ENCODE data around the gene RXRA.

RXRA gene

DNA sequence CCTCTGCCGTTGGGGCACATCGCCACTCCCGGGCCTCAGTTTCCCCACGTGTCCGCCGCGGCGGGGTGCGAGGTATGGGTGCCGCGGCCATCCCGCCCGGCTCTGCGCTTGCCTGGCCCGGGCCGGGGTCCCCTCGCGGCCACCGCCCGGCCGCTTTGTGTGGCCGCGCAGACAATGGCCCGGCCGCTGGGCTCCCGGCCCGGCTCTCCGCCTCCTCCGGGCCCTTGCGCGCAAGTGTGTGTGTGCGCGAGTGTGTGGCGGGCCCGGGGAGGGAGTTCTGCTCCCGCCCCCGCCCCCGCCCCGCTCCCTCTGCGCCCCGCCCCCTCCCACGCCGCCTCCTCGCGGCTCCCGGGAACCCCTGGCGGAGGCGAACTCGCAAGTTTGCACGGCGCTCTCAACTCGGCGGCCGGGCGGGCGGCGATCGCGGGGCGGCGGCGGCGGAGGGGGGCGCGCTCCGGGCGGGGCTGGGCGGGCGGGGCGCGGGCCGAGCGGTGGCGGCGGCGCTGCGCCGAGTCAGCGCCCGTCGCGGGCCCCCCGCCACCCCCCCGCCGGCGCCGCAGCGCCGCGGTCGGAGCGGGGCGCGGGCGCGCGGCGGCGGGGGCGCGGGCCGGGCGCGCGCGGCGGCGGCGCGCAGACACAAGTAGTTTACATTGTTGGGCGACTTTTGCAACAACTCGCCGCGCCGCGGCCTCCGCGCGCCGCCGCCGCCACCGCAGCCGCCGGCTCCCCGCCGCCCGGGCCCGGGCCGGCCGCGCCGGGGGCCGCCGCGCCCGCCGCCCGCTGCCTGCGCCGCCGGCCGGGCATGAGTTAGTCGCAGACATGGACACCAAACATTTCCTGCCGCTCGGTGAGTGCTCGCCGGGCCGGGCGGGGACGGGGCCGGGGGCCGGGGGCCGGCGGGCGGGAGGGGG is at the start of gene RXRA:
Gene RXRA, plus strand, starts transcription at position 643 of the 911 bp plus-strand sequence. Its CDS starts 177 bp downstream, at position 820.
- peak; percentile 92 for DNase-seq

GRCh38 chr9:134278286-134278685 is 48.0 kb upstream of the RXRA start:
- no peak for DNase-seq

DNA sequence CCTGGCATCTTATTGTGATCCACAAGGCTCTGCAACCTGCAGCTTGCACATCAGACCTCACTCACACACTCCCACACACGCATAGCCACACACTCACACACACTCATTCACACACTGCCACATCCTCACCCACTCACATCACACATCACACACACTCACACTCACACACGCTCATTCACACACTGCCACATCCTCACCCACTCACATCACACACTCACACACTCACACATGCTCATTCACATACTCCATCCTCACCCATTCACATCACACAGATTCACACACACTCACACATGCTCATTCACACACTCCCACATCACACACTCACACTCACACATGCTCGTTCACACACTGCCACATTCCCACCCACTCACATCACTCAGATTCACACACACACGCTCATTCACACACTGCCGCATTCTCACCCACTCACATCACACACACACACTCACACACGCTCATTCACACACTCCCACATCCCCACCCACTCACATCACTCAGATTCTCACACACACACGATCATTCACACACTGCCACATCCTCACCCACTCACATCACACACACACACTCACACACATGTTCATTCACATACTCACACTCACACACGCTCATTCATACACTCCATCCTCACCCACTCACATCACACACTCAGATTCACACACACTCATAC is 47.1 kb upstream of the RXRA start:
- no peak for DNase-seq

DNA sequence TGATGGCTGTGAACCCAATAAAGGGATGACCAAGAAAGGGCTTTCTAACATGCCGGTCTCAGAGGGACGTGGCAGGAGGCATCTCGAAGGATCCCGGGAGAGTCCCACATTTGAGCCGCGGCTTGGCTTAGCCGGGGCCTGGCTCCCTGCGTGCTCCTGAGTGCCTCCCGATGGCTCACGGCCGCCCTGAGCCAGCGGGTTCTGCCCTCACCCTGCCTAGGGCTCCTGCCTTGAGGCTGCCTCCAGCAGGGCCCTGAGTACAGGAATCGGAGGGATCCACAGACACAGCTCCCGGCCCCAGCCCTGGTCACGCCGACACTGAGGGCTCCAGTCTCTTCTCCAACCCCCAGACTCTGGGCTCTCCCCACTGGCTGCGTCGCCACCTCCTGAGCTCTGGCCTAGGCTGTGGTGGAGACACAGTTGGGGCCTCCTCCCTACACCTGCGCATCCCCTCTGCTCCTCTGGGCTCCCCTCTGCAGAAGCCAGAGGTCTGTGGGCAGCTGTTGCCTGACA is 44.1 kb upstream of the RXRA start:
- DNase-seq: no peak

DNA sequence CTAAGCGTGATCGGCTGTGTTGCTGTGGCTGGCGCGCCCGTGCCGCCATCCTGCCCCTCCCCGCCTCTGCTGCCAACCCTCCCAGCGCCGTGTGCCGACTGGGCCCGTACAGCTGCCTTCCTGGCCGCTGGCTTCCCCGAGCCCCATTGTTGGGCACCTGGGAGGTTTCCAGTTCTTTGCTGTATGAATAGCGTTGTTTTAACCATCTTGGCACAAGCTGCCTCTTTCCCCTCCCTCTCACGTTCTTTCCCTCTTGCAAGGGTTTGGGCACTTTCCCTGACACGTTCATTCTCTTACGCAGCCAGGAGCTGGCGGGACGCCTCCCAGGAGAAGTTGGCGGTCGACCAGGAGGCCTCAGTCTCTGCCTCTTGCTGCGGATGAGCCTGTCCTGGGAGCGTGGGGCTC is 43.1 kb upstream of the RXRA start:
- peak; percentile 91 for DNase-seq

- peak; percentile 45 for DNase-seq
Observed at GRCh38 chr9:134283692-134284265, 42.5 kb upstream of the RXRA start.

DNA sequence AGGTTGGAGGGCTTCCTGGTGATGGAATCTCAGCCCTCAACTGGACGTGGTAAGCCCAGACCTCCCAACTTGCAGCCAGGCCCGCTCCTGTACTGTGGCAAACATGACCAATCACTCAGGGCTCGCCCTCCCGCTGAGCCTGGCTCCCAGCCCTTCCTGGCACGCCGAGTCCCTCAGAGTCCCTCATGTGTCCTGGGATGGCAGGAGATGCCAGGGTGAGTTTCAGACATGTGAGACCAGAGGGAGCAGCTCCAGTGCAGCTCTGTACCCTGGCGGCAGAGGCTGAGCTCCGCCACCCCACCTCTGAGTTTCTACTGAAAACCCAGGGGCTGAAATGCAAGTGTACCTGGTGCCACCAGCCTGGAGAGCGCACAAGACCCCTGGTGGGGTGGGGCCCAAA is 42.0 kb upstream of the RXRA start:
- DNase-seq: no peak

DNA sequence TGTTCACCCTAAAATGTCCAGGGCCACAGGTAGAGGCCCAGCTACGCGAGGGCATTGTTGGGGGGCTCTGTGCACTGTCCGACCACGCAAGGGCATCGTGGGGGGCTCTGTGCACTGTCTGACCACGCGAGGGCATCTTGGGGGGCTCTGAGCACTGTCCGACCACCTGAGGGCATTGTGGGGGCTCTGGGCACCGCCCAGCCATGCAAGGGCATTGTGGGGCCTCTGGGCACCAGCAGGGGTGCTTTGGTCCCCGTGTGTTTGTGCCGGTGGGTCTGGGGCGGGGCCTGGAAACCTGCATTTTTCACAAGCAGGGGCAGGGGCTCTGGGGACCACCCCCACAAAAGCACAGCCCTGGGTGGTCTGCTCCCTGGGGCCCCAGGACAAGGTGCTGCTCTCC is 41.5 kb upstream of the RXRA start:
- no peak for DNase-seq

- no peak for DNase-seq
Observed at GRCh38 chr9:134285215-134285845, 40.9 kb upstream of the RXRA start.

- no peak for DNase-seq
Observed at GRCh38 chr9:134286471-134287245, 39.6 kb upstream of the RXRA start.

DNA sequence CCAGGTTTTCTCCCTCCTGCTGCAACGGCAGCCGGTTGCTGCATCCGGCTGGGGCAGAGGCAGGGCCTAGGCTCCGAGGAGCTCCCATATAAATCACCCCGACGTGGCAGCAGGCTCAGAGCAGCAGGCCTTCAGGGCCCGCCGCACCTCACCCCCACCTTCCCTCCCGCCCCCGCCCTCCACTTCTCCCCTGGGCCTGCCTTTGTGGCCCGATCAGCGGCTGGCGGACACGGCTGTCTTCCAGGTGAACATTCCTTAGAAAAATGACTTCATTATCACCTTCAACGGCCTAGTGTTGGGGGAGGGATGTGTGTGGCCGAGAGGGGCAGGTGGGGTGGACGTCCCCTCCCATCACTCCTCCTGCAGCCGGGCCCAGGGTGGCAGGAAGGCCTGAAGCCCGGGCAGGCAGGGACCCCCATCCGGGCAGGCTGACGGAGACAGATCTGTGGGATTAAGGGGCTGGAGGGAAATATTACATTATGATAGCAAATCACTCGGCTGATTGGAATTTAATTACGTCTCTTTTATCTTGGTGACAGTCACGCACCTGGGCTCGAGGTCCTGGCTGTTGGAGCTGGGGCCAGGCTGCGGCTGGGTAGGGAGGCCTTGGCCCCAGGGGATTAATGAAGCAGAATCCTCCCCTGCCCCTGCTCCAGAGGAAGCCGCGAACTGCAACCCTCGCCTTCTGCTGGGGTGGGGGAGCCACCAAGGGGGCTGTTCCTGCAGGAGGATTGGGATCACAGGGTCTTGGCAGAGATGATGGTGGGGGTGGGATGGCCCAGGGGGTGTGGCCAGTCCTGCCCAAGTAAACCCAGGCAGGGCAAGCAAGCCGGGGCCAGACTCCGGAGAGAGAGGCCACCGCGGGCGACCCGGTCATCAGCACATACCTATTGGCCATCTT is 38.4 kb upstream of the RXRA start:
- DNase-seq: peak; percentile 18

GRCh38 chr9:134288746-134289145 is 37.5 kb upstream of the RXRA start:
- DNase-seq: no peak

DNA sequence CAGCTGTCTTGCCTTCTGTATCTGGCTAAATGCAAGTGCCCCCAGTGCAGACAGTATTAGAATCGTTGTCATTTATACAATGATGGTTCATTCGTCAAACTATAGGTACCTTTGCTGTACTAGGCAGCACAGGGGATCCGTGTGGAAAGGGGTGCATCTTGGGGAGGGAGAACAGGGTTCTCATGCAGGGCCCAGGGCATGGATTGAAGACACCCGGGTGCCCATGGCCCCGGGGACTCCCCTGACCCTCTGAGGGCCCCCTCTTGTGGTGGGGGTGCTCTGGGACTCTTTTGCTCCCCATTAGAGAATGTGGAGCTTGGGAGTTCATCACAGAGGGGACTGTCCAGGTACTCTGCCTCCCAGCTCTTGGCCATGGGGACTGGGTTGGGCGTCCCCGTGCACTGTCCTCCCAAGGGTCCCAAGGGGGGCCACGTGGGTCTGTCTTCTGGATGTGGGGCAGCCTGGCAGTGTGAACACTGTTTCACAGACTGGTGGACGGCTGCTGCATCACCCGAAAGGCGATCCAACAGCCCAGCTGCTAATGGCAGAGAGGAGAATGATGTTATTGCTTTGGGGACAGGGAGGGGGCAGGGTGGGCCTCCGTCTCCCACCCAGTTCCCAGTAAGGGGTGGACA is 36.9 kb upstream of the RXRA start:
- no peak for DNase-seq

GRCh38 chr9:134290603-134291451 is 35.4 kb upstream of the RXRA start:
- DNase-seq: peak; percentile 5

- no peak for DNase-seq
Observed at GRCh38 chr9:134291452-134291881, 34.8 kb upstream of the RXRA start.

- no peak for DNase-seq
Observed at GRCh38 chr9:134291961-134292871, 34.0 kb upstream of the RXRA start.

- no peak for DNase-seq
Observed at GRCh38 chr9:134293031-134293521, 33.2 kb upstream of the RXRA start.

GRCh38 chr9:134293611-134294152 is 32.6 kb upstream of the RXRA start:
- peak; percentile 76 for DNase-seq

All from right hindlimb (tissue), 1 donor.